NOMO-1 treated with dmso at 0.1 percent for 144 hours (cell line): ENCODE measurements around the gene CFAP410.
"Not testable (repeated sequence)": the region's sequence is repeated elsewhere in the genome, so short reads cannot be mapped to it uniquely, and the experiment has no call there.

Experiments
- DNase-seq: peaks from one replicate; lab custom pipeline; 2025; ENCODE audit not compliant: unreplicated experiment; lab: John Stamatoyannopoulos, UW

CFAP410 gene

GRCh38 chr21:44288251-44289110 lies 50.7 kb downstream of the CFAP410 start:
- no peak for DNase-seq

GRCh38 chr21:44286716-44287632 lies 52.2 kb downstream of the CFAP410 start:
- DNase-seq: no peak

GRCh38 chr21:44286086-44286715 lies 53.0 kb downstream of the CFAP410 start:
- no peak for DNase-seq

GRCh38 chr21:44285138-44285992 lies 53.8 kb downstream of the CFAP410 start, which contains the start of gene AIRE:
TSS of gene AIRE (plus strand) at chr21:44285876. CDS start at chr21:44286007, 131 bp downstream.
- DNase-seq: no peak

- DNase-seq: no peak
Measured at GRCh38 chr21:44283948-44284347, 55.2 kb downstream of the CFAP410 start.

GRCh38 chr21:44283211-44283785 lies 55.9 kb downstream of the CFAP410 start:
- not testable (repeated sequence) for DNase-seq

GRCh38 chr21:44282370-44282769 lies 56.8 kb downstream of the CFAP410 start:
- DNase-seq: no peak

GRCh38 chr21:44281801-44282200 lies 57.4 kb downstream of the CFAP410 start:
- no peak for DNase-seq

- no peak for DNase-seq
Measured at GRCh38 chr21:44279354-44280260, 59.6 kb downstream of the CFAP410 start.
